Measurements from ENCODE around the gene MAP7.
"Not testable (repeated sequence)": the region's sequence is repeated elsewhere in the genome, so short reads cannot be mapped to it uniquely, and the experiment has no call there.

DNA sequence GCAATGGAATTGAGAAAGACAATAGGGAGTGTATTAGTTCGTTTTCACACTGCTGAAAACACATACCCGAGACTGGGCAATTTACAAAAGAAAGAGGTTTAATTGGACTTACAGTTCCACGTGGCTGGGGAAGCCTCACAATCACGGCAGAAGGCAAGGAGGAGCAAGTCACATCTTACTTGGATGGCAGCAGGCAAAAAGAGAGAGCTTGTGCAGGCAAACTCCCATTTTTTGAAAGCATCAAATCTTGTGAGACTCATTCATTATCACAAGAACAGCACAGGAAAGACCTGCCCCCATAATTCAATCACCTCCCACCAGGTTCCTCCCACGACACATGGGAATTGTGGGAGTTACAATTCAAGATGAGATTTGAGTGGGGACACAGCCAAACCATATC is 34.1 kb upstream of the MAP7 start:
- not testable (repeated sequence) for TF ChIP-seq EZH2phosphoT487 (IDR thresholded peaks at IDR 0.05; ENCODE audit: low read depth)
- TF ChIP-seq, protein P1, sequence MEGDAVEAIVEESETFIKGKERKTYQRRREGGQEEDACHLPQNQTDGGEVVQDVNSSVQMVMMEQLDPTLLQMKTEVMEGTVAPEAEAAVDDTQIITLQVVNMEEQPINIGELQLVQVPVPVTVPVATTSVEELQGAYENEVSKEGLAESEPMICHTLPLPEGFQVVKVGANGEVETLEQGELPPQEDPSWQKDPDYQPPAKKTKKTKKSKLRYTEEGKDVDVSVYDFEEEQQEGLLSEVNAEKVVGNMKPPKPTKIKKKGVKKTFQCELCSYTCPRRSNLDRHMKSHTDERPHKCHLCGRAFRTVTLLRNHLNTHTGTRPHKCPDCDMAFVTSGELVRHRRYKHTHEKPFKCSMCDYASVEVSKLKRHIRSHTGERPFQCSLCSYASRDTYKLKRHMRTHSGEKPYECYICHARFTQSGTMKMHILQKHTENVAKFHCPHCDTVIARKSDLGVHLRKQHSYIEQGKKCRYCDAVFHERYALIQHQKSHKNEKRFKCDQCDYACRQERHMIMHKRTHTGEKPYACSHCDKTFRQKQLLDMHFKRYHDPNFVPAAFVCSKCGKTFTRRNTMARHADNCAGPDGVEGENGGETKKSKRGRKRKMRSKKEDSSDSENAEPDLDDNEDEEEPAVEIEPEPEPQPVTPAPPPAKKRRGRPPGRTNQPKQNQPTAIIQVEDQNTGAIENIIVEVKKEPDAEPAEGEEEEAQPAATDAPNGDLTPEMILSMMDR (IDR thresholded peaks at IDR 0.05; ENCODE audit: low read depth, low read length): not testable (repeated sequence)

All from OCI-LY3 (cell line).